Prostate gland (tissue), 2 donors: Measurements from ENCODE around the gene PIK3R2. TPM values are rescaled to one million over a fixed set of nuclear protein-coding genes. Genes with fewer than 3 reads are reported as not detected.
"Not testable (repeated sequence)": the region's sequence is repeated elsewhere in the genome, so short reads cannot be mapped to it uniquely, and the experiment has no call there.

Source experiments
- DNase-seq: peaks from one replicate; pipeline ENCODE4 v3.0.0-alpha.2; 2019; ENCODE audit warnings: low spot score
- H3K27ac ChIP-seq, 2 donors: fragments of 200-600 bp; sonication (generic); 2 replicates each; pipeline ENCODE4 v1.5.1; 2017 to 2019
- H3K27me3 ChIP-seq: fragments of 200-600 bp; sonication (generic); replicated peaks from 2 replicates; pipeline ENCODE4 v1.5.1; 2019; ENCODE audit not compliant: insufficient read depth
- H3K36me3 ChIP-seq, 2 donors: fragments of 200-600 bp; sonication (generic); 1 replicate in 1 of 2; 2 replicates in 1 of 2; pipeline versions ENCODE4 v1.5.1 to v1.8.1; 2017 to 2019
- H3K4me1 ChIP-seq: fragments of 200-600 bp; sonication (generic); replicated peaks from 2 replicates; pipeline ENCODE4 v1.5.1; 2019
- H3K4me3 ChIP-seq, 2 donors: fragments of 200-600 bp; sonication (generic); 2 replicates each; pipeline ENCODE4 v1.5.1; 2017 to 2019
- H3K9me3 ChIP-seq: fragments of 200-600 bp; sonication (generic); 2 replicates; pipeline ENCODE4 v1.5.1; 2017
- CTCF ChIP-seq, 4 experiments: fragments of 200-600 bp in 2 of 4; fragments of 450-650 bp in 2 of 4; sonication (generic) in 2 of 4; IDR thresholded peaks; 1 replicate in 3 of 4; 2 replicates in 1 of 4; pipeline ENCODE4 v1.5.1; 2016 to 2019; ENCODE audit warnings: antibody characterized with exemption in 4 of 4, mild to moderate bottlenecking in 2 of 4, moderate library complexity in 2 of 4
- POLR2A ChIP-seq: fragments of 450-650 bp; IDR thresholded peaks from one replicate; pipeline ENCODE4 v1.6.1; 2016; ENCODE audit warnings: antibody characterized with exemption, mild to moderate bottlenecking
- POLR2AphosphoS5 ChIP-seq: sonication (generic); formaldehyde crosslinking; IDR thresholded peaks from one replicate; pipeline ENCODE4 v1.6.1; 2017; ENCODE audit warnings: antibody characterized with exemption
- WGBS: methylation state at CpG from one replicate; pipeline ENCODE4 v1.1.5; 2018; 5-methylcytosine and 5-hydroxymethylcytosine counted together
- intact Hi-C: fragments of 100-400 bp; cut with DNase I; formaldehyde crosslinking; loops from one replicate; pipeline ENCODE4 v1.14.2; 2022
- total RNA-seq, 2 donors: library from RNA; depleted of rRNA; stranded (reverse); fragments of >200 nt; gene quantifications; one replicate each; pipeline ENCODE4 v1.1.0, GENCODE V29; 2016

The PIK3R2 gene
- total RNA-seq, 2 donors from 2014 or later = 41.3 to 71.6 TPM

DNA sequence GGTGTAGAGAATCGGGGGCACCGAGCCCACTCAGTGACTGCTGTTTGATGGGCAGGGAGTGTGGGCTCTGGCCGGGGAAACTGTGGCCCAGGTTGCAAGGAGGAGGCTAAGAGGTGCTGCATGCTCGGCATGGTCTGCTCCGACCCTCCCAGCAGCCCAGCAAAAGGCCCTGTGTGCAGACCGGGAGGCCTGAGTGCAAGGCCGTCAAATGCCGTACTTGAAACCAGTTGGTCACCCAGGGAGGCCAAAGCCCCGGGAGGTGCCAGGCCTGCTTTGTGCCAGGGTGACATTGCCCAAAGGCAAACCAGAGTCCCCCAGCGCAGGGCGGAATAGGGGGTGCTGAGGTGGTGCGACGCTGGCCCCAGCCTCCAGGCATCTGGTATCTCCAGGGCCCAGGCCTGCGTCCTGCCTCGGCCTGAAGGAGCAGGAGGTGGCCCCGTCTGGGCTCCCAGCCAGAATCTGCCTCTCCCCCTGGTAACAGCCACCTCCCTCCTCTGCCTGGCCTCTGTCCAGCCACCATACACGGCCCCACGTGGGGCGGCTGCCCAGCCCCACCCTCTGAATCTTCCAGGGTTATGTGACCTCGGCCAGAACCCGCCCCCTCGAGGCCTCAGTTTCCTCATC is 4.0 kb downstream of the PIK3R2 start:
- H3K36me3 ChIP-seq = no peaks in the 10 kb centered on the region
- H3K4me1 ChIP-seq = peaks cover 21% of the 10 kb centered on the region
- H3K9me3 ChIP-seq = no peaks in the 10 kb centered on the region
- no peak overlapping the region for H3K4me3 ChIP-seq
- no peaks in the 10 kb centered on the region for H3K27me3 ChIP-seq
- peak overlapping the region; percentile 61 to 70 for H3K27ac ChIP-seq
- DNase-seq = peak; percentile 88
- WGBS = 24% methylated on average over 21 of the region's 22 CpGs
- intact Hi-C loops = loop anchor here (10.0 kb wide), 1 partner anchor 152 kb away; the partner anchor contains the start of gene ARRDC2
- peak; percentile 38 for TF ChIP-seq POLR2A
- TF ChIP-seq CTCF (IDR thresholded peaks at IDR 0.05) = no peak
- TF ChIP-seq POLR2AphosphoS5 = peak; percentile 65

DNA sequence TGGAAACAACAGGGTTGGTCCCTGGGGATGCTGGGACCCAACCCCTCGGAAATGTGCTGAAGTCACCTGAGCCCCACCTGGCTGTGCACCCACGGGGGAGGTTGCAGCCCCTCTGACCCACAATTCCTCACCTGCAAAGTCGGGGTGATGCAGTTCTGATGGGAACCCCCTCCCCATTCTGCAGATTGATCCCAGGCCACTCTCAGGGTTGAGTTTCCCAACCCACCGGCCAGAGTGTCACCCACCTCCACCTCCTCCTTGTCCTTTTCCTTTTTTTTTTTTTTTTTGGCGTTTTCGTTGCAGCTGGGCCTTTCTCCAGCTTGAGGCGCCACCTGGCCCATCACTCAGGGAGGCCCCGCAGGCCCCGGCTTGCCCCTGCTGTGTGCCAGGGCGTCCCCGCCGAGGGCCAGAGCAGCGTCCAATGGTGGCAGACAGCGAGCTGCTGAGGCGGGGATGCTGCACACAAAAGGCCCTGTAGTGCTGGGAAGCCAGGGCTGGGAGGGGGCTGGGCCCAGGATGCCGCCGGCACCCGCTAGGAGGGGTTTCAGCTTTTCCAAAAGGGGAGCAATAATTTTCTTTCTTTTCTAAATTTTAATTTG is 4.6 kb downstream of the PIK3R2 start:
- peak; percentile 72 for DNase-seq
- Histone ChIP-seq H3K9me3 (no peaks in the 10 kb centered on the region), H3K27me3 (no peaks in the 10 kb centered on the region), H3K4me3 (no peak overlapping the region), H3K27ac (peak overlapping the region; percentile 61 to 70), H3K4me1 (peaks cover 21% of the 10 kb centered on the region), H3K36me3 (no peaks in the 10 kb centered on the region)
- TF ChIP-seq POLR2A (no peak), CTCF (IDR thresholded peaks at IDR 0.05) (peak in 1 of 4 experiments; percentile 31), POLR2AphosphoS5 (no peak)
- intact Hi-C loops = loop anchor here (10.0 kb wide), 1 partner anchor 153 kb away; the partner anchor contains the start of gene ARRDC2
- 35% methylated on average over 18 of the region's 18 CpGs for WGBS

DNA sequence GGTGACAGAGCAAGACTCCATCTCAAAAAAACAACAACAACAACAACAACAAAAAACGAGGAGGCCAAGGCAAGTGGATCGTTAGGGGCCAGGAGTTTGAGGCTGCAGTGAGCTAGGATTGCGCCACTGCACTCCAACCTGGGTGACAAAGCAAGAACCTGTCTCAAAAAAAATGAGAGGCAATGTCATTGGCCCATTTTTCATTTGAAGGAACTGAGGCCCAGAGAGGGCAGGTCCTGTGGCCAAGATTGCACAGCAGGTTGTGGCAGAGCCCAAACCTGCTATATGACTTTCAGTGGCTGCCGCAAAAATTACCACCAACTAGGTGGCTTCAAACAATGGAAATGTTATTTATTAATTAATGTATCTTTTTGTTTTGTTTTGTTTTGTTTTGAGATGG is 5.5 kb downstream of the PIK3R2 start:
- H3K27me3 ChIP-seq = no peaks in the 10 kb centered on the region
- WGBS = 66% methylated on average over 4 of the region's 4 CpGs
- TF ChIP-seq CTCF (IDR thresholded peaks at IDR 0.05) = no peak
- no peak for TF ChIP-seq POLR2AphosphoS5
- no peak for TF ChIP-seq POLR2A
- peaks cover 0 to 7% of the 10 kb centered on the region in 2 donors for H3K36me3 ChIP-seq
- H3K4me1 ChIP-seq = peaks cover 21% of the 10 kb centered on the region
- intact Hi-C loops = loop anchor here (10.0 kb wide), 1 partner anchor 154 kb away; the partner anchor contains the start of gene ARRDC2
- H3K4me3 ChIP-seq = no peak overlapping the region
- no peak overlapping the region for H3K27ac ChIP-seq
- no peak for DNase-seq
- H3K9me3 ChIP-seq = no peaks in the 10 kb centered on the region

GRCh38 chr19:18159059-18159616 is 6.2 kb downstream of the PIK3R2 start:
- H3K27ac ChIP-seq, H3K4me3 ChIP-seq, H3K27me3 ChIP-seq, H3K36me3 ChIP-seq, H3K9me3 ChIP-seq, DNase-seq: not testable (repeated sequence)
- peaks cover 21% of the 10 kb centered on the region for H3K4me1 ChIP-seq
- whole genome bisulfite sequencing = 91% methylated on average over 6 of the region's 6 CpGs
- intact Hi-C loops = loop anchor here (10.0 kb wide), 1 partner anchor 154 kb away; the partner anchor contains the start of gene ARRDC2

- DNase-seq = no peak
- no peak for TF ChIP-seq CTCF (IDR thresholded peaks at IDR 0.05)
- TF ChIP-seq POLR2AphosphoS5 = no peak
- TF ChIP-seq POLR2A = no peak
- 96% methylated on average over 10 of the region's 10 CpGs for WGBS
- Histone ChIP-seq H3K4me3 (no peak overlapping the region), H3K27ac (no peak overlapping the region), H3K4me1 (peaks cover 17% of the 10 kb centered on the region), H3K36me3 (peaks cover 0 to 10% of the 10 kb centered on the region in 2 donors), H3K9me3 (no peaks in the 10 kb centered on the region), H3K27me3 (no peaks in the 10 kb centered on the region)
- intact Hi-C loops = loop anchor here (10.0 kb wide), 1 partner anchor 155 kb away; the partner anchor contains the start of gene ARRDC2
These were observed 6.8 kb downstream of the PIK3R2 start for GRCh38 chr19:18159810-18160209.
